OCI-LY7 (cell line): ENCODE results near the gene COX4I1. TPM values are rescaled to one million over a fixed set of nuclear protein-coding genes. Genes with fewer than 3 reads are reported as not detected.

Source experiments
- BruUV-seq: library from RNA; stranded (reverse); fragments of 400-500 nt; replicated peaks from 2 replicates; lab custom pipeline; 2021; lab: Mats Ljungman, UMichigan
- CTCF ChIA-PET: fragments of 300-600 bp; sonication (Branson Sonifier 250); formaldehyde crosslinking; loops from one replicate; lab custom pipeline; 2022; ENCODE audit warnings: antibody characterized with exemption; ENCODE audit not compliant: unreplicated experiment; lab: Charles Lee
- POLR2A ChIA-PET: fragments of 300-600 bp; sonication (Branson Sonifier 250); formaldehyde crosslinking; loops from one replicate; lab custom pipeline; 2022; ENCODE audit warnings: antibody characterized with exemption; lab: Charles Lee
- DNase-seq: peaks from one replicate; pipeline ENCODE4 v3.0.0-alpha.2; 2015; ENCODE audit warnings: low spot score
- H2AFZ ChIP-seq: fragments of 200-600 bp; sonication (generic), shearing (Covaris generic); 2 replicates; pipeline ENCODE4 v1.6.1; 2014; ENCODE audit warnings: mild to moderate bottlenecking, antibody characterized with exemption, low read length, moderate library complexity
- H3K27ac ChIP-seq: fragments of 200-600 bp; sonication (generic); 2 replicates; pipeline ENCODE4 v1.5.1; 2014; ENCODE audit warnings: mixed run types, low read depth, mild to moderate bottlenecking, moderate library complexity, low read length, inconsistent platforms; ENCODE audit not compliant: poor library complexity, severe bottlenecking
- H3K36me3 ChIP-seq: fragments of 200-600 bp; sonication (generic); 2 replicates; pipeline ENCODE4 v1.6.1; 2014; ENCODE audit warnings: mild to moderate bottlenecking, antibody characterized with exemption, low read length, moderate library complexity, mixed read lengths; ENCODE audit not compliant: insufficient read depth
- H3K4me1 ChIP-seq: fragments of 200-600 bp; sonication (generic); 2 replicates; pipeline ENCODE4 v1.5.1; 2014; ENCODE audit warnings: mild to moderate bottlenecking, low read length; ENCODE audit not compliant: insufficient read depth, poor library complexity, severe bottlenecking
- H3K4me2 ChIP-seq: fragments of 200-600 bp; sonication (generic); 2 replicates; pipeline ENCODE4 v1.6.1; 2014; ENCODE audit warnings: mild to moderate bottlenecking, low read length
- H3K4me3 ChIP-seq: fragments of 200-600 bp; sonication (generic); 2 replicates; pipeline ENCODE4 v1.5.1; 2014; ENCODE audit warnings: mild to moderate bottlenecking, low read depth, low read length; ENCODE audit not compliant: poor library complexity, severe bottlenecking
- H3K79me2 ChIP-seq: fragments of 200-600 bp; sonication (generic); 2 replicates; pipeline ENCODE4 v1.6.1; 2016; ENCODE audit warnings: low read depth, mild to moderate bottlenecking, low read length, moderate library complexity, mixed read lengths; ENCODE audit not compliant: insufficient read depth
- H3K9me2 ChIP-seq: fragments of 200-600 bp; sonication (generic); 2 replicates; pipeline ENCODE4 v1.6.1; 2016; ENCODE audit warnings: mild to moderate bottlenecking, low read length, mixed read lengths; ENCODE audit not compliant: insufficient read depth
- H3K9me3 ChIP-seq: fragments of 200-600 bp; sonication (generic); 2 replicates; pipeline ENCODE4 v1.6.1; 2014; ENCODE audit warnings: mild to moderate bottlenecking, mixed run types, low read length, mixed read lengths
- H4K20me1 ChIP-seq: fragments of 200-600 bp; sonication (generic); 2 replicates; pipeline ENCODE4 v1.6.1; 2014; ENCODE audit warnings: mild to moderate bottlenecking, antibody characterized with exemption, low read length, moderate library complexity, mixed read lengths; ENCODE audit not compliant: insufficient read depth
- EZH2phosphoT487 ChIP-seq: fragments of 200-600 bp; sonication (generic); IDR thresholded peaks from 2 replicates; pipeline ENCODE4 v1.6.1; 2018; ENCODE audit warnings: low read depth, borderline replicate concordance, mild to moderate bottlenecking, mixed run types, antibody characterized with exemption, low read length, moderate library complexity, mixed read lengths
- intact Hi-C: fragments of 100-400 bp; cut with micrococcal nuclease; formaldehyde crosslinking; loops from one replicate; pipeline ENCODE4 v1.10.0; 2022; ENCODE audit not compliant: unreplicated experiment
- total RNA-seq, 2 experiments: library from RNA; depleted of rRNA in 1 of 2; stranded (reverse); fragments of >200 nt in 1 of 2; shearing (Covaris generic) in 1 of 2; gene quantifications; 2 replicates each; pipeline ENCODE4 v1.2.3, GENCODE V29; 2014 to 2022
- TF ChIP-seq, protein P1 (sequence below): fragments of 200-600 bp; sonication (generic); conservative IDR thresholded peaks from 2 replicates; pipeline ENCODE4 v1.5.1; 2014; ENCODE audit warnings: mild to moderate bottlenecking, antibody characterized with exemption, low read length, moderate library complexity, mixed read lengths

COX4I1 gene
- total RNA-seq, 2 experiments from 2014 or later, result 542 to 569 TPM

DNA sequence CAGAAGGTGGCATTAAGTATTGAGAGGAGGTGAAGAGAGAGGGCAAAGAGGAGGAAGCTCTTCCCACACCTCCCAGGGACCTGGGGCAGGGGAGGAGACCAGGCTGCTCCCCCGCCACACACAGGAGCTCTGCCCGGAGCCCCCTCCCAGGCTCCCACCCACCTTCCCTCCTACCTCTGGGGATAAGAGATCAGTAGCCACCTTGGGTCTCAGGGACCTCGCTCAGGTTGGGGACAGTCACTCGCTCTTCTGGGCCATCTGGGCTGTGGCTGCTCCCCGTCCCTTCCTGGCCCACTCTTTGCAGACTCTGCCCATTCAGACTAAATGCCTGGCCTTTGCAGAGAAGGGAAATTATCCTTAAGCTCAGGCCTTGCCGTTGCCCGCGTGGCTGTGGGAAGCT lies 33.7 kb upstream of the COX4I1 start:
- Histone ChIP-seq H3K9me3 (no peaks in the 10 kb centered on the region), H2AFZ (no peak overlapping the region), H3K4me1 (peaks cover 17% of the 10 kb centered on the region), H3K79me2 (no peaks in the 10 kb centered on the region), H3K4me2 (no peak overlapping the region), H3K4me3 (no peak overlapping the region), H3K9me2 (no peaks in the 10 kb centered on the region), H3K27ac (no peak overlapping the region), H3K36me3 (peaks cover 5% of the 10 kb centered on the region), H4K20me1 (no peaks in the 10 kb centered on the region)
- TF ChIP-seq, protein P1, sequence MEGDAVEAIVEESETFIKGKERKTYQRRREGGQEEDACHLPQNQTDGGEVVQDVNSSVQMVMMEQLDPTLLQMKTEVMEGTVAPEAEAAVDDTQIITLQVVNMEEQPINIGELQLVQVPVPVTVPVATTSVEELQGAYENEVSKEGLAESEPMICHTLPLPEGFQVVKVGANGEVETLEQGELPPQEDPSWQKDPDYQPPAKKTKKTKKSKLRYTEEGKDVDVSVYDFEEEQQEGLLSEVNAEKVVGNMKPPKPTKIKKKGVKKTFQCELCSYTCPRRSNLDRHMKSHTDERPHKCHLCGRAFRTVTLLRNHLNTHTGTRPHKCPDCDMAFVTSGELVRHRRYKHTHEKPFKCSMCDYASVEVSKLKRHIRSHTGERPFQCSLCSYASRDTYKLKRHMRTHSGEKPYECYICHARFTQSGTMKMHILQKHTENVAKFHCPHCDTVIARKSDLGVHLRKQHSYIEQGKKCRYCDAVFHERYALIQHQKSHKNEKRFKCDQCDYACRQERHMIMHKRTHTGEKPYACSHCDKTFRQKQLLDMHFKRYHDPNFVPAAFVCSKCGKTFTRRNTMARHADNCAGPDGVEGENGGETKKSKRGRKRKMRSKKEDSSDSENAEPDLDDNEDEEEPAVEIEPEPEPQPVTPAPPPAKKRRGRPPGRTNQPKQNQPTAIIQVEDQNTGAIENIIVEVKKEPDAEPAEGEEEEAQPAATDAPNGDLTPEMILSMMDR, result no peak
- TF ChIP-seq EZH2phosphoT487, result no peak
- CTCF ChIA-PET, result no interaction called here
- no peak for DNase-seq
- intact Hi-C loops, result no loop called here
- POLR2A ChIA-PET, result interaction anchor here (0.6 kb wide), 1 partner anchor 71 kb away, joined by 4 read pairs; no protein-coding TSS in a partner anchor
- no TSS peak for BruUV-seq

DNA sequence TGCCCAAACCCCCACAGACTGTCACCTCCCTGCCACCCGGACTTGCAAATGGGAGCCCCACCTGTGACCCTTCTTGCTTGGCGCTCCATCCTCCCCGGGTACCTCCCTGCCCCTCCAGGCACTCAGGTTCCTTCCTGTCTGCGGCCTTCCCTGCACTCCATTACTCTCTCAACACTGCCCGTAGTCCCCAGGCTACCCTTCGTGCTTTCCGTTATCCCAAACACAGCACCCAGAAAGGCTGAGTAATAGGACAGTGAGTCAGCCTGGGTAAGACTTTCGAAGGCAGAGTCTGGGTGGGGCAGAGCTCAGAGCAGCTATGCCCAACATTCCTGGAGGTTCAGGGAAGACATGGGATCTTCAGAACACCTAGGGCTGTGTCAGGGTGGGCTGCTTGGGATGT lies 32.0 kb upstream of the COX4I1 start:
- ChIA-PET CTCF (no interaction called here), POLR2A (no interaction called here)
- DNase-seq, result no peak
- Histone ChIP-seq H3K9me2 (no peaks in the 10 kb centered on the region), H3K4me3 (no peak overlapping the region), H3K36me3 (peaks cover 9% of the 10 kb centered on the region), H3K4me1 (no peaks in the 10 kb centered on the region), H4K20me1 (no peaks in the 10 kb centered on the region), H3K27ac (no peak overlapping the region), H2AFZ (no peak overlapping the region), H3K4me2 (no peak overlapping the region), H3K79me2 (no peaks in the 10 kb centered on the region), H3K9me3 (no peaks in the 10 kb centered on the region)
- intact Hi-C loops, result no loop called here
- BruUV-seq, result no TSS peak
- TF ChIP-seq, protein P1, result no peak
- no peak for TF ChIP-seq EZH2phosphoT487

DNA sequence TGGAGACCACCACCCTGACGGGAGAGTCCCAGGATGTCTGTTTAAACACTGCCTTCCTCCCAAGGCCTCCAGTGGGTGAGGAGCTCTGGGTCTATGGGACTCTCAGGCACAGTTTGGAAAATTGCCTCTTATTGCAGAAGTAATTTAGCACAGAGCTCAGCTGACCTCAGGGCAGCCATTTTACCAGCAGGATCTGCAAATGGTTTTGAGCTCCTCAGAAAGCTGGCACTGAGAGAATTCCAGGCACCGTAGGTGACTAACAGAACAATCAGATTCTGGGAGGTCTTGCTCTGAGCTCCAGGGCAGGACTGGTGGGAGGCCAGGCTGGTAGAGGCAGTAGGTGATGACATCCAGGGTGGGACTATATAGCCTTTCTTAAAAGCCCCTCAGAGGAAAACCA lies 31.3 kb upstream of the COX4I1 start:
- Histone ChIP-seq H3K27ac (no peak overlapping the region), H3K79me2 (no peaks in the 10 kb centered on the region), H2AFZ (no peak overlapping the region), H3K36me3 (peaks cover 9% of the 10 kb centered on the region), H3K4me2 (no peak overlapping the region), H3K9me2 (no peaks in the 10 kb centered on the region), H3K4me1 (no peaks in the 10 kb centered on the region), H3K9me3 (no peaks in the 10 kb centered on the region), H3K4me3 (no peak overlapping the region), H4K20me1 (no peaks in the 10 kb centered on the region)
- no peak for DNase-seq
- TF ChIP-seq EZH2phosphoT487, result no peak
- TF ChIP-seq, protein P1, result no peak
- intact Hi-C loops, result no loop called here
- ChIA-PET CTCF (no interaction called here), POLR2A (no interaction called here)
- no TSS peak for BruUV-seq
